Skeletal muscle tissue (tissue), 4 donors: Measurements from ENCODE around the gene CPXM1. TPM values are rescaled to one million over a fixed set of nuclear protein-coding genes. Genes with fewer than 3 reads are reported as not detected.

Experiments
- H3K27ac ChIP-seq: one replicate; pipeline ENCODE4 v1.7.0; 2013; ENCODE audit warnings: mild to moderate bottlenecking, low read depth, low read length, inconsistent platforms
- H3K27me3 ChIP-seq, 3 donors: one replicate each; pipeline ENCODE4 v1.7.0; 2013; ENCODE audit warnings: low read length in 3 of 3; ENCODE audit not compliant: control insufficient read depth in 3 of 3, insufficient read depth in 3 of 3
- H3K36me3 ChIP-seq, 3 donors: one replicate each; pipeline ENCODE4 v1.7.0; 2013; ENCODE audit warnings: low read length in 3 of 3; ENCODE audit not compliant: control insufficient read depth in 3 of 3, insufficient read depth in 3 of 3
- H3K4me1 ChIP-seq, 3 donors: one replicate each; pipeline ENCODE4 v1.7.0; 2013; ENCODE audit warnings: low read length in 3 of 3, mild to moderate bottlenecking in 3 of 3; ENCODE audit not compliant: control insufficient read depth in 3 of 3, insufficient read depth in 3 of 3
- H3K4me3 ChIP-seq, 3 donors: one replicate each; pipeline ENCODE4 v1.7.0; 2013; ENCODE audit warnings: low read length in 3 of 3
- H3K9ac ChIP-seq, 3 donors: one replicate each; pipeline ENCODE4 v1.7.0; 2013; ENCODE audit warnings: low read length in 3 of 3, mild to moderate bottlenecking in 3 of 3, moderate library complexity in 2 of 3, low read depth in 1 of 3
- H3K9me3 ChIP-seq, 3 donors: one replicate each; pipeline ENCODE4 v1.7.0; 2013; ENCODE audit warnings: low read length in 3 of 3; ENCODE audit not compliant: control insufficient read depth in 3 of 3
- total RNA-seq: library from RNA; depleted of rRNA; stranded (reverse); fragments of >200 nt; gene quantifications from one replicate; pipeline ENCODE4 v1.2.3, GENCODE V29; 2014
- donor health status: Osteomylitis.

Gene CPXM1
- total RNA-seq, 1 donor from 2014 or later, result 26.1 TPM

DNA sequence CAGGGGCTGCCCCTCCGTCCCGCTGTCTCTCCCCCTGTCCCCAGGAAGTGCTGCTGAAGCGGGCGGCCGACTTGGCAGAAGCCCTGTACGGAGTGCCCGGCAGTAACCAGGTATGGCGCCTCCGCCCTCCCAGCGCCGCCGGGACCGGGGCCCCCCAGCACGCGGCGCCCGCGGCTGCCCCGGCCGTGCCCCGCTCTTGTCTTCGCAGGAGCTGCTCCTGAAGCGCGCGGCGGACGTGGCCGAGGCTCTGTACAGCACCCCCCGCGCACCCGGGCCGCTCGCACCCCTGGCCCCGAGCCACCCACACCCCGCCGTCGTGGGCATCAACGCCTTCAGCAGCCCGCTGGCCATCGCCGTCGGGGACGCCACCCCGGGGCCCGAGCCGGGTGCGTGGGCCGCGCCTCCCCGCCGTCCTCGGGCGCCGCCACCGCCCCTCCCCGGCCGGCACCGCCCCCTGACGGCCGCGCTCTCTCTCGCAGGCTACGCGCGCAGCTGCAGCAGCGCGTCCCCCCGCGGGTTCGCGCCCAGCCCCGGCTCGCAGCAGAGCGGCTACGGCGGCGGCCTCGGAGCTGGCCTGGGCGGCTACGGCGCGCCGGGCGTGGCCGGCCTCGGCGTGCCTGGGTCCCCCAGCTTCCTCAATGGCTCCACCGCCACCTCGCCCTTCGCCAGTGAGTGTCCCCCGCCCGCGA lies 48.4 kb downstream of the CPXM1 start:
- H3K27me3 ChIP-seq, result peaks cover 73 to 78% (median 76%) of the 10 kb centered on the region in 3 donors
- no peak overlapping the region for H3K27ac ChIP-seq
- peaks cover 15 to 18% (median 16%) of the 10 kb centered on the region in 3 donors for H3K4me1 ChIP-seq
- H3K36me3 ChIP-seq, result no peaks in the 10 kb centered on the region
- peak overlapping the region in 2 of 3 donors; percentile 5 to 41 for H3K4me3 ChIP-seq
- no peaks in the 10 kb centered on the region for H3K9me3 ChIP-seq
- H3K9ac ChIP-seq, result no peak overlapping the region

DNA sequence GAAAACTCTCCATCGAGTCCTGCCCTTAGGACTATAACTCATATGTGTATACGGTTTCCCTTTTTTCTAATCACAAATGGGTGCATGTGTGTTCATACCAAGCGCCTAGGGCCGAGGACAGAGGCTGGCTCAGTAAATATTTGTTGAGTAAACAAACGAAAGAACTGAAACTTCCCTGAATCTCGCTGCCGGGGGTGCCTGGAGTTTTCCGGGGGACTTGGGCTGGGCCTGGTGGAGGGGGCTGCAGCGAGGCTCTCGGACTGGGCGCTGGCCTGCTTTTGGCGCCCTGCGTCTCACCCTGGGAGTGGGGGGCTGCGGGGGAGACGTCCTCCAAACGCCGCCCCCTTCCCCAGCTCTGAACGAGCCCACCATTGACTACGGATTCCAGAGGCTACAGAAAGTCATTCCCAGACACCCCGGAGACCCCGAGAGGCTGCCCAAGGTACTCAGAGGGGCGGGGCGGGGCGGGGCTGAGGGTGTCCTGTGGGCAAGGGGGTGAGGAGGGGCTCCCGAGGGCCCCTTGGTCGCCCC lies 49.0 kb downstream of the CPXM1 start:
- Histone ChIP-seq H3K36me3 (no peaks in the 10 kb centered on the region), H3K4me3 (peak overlapping the region; percentile 5 to 35 (median 14)), H3K9ac (peak overlapping the region in 1 of 3 donors; percentile 33), H3K9me3 (no peaks in the 10 kb centered on the region), H3K27me3 (peaks cover 67 to 72% (median 70%) of the 10 kb centered on the region in 3 donors), H3K27ac (no peak overlapping the region), H3K4me1 (peaks cover 15 to 18% (median 16%) of the 10 kb centered on the region in 3 donors)

DNA sequence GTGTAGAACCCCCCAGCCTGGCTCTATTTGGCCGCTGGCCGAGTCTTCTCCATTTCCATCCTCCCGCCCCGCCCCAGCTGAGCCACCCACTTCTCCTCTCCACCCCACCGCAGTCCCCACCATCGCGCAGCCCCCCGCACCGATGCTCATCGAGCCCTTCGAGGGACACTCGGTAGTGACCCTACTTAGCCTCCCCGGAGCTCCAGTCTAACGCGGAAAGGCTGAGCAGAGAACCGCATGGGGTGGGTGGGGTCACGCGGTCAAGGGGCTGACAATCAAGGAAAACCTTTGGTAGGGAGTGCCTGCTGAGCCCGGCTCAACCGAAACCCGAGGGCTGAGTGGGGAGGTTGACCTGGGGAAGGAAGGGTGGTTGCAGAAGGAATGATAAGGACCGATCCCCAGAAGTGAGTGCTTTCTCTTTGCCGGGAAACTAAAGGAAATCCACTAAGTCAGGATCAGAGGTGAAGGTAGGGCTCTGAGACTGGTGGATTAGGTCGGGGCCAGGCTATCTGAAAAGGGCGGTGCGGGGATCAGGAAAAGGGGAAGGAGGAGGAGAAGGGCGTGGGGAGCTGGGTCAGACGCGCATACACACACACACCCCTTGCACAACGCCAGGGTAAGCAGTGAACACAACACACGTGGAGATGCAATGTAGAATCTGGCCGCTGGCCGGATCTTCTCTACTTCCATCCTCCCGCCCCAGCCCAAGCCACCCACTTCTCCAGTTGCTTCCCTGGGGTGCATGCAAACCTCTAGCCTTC lies 49.8 kb downstream of the CPXM1 start:
- H3K36me3 ChIP-seq, result no peaks in the 10 kb centered on the region
- no peak overlapping the region for H3K9ac ChIP-seq
- peak overlapping the region; percentile 14 to 49 (median 14) for H3K4me3 ChIP-seq
- H3K9me3 ChIP-seq, result no peaks in the 10 kb centered on the region
- peaks cover 63 to 65% (median 63%) of the 10 kb centered on the region in 3 donors for H3K27me3 ChIP-seq
- H3K4me1 ChIP-seq, result peaks cover 15 to 18% (median 16%) of the 10 kb centered on the region in 3 donors
- no peak overlapping the region for H3K27ac ChIP-seq

DNA sequence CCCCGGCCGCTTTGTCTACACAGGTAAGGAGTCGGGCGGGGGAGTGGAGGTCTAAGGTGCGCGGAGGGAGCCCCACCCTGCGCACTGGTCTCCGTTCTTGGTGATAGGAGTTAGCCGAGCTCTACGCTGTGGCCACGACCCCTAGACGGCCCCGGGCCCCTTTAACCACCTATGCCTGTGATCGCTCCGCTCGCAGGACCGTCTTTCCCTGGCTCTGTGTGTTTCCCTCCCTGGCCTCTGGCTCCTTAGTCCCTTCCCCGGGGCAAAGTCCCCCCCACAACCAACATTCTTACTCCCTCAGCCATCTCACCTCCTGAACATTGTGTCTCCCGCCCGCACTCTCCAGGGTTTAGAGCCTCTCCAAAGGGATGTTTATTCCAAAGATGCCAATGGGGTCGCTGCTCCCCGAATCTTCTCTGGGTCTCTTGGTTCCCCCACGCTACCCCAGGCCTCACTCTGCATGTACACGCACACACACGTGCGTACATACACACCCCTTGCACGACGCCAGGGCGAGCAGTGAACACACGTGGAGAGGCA lies 50.4 kb downstream of the CPXM1 start:
- no peaks in the 10 kb centered on the region for H3K36me3 ChIP-seq
- peaks cover 15 to 18% (median 16%) of the 10 kb centered on the region in 3 donors for H3K4me1 ChIP-seq
- H3K9ac ChIP-seq, result no peak overlapping the region
- peaks cover 61 to 64% (median 64%) of the 10 kb centered on the region in 3 donors for H3K27me3 ChIP-seq
- no peak overlapping the region for H3K27ac ChIP-seq
- no peak overlapping the region for H3K4me3 ChIP-seq
- no peaks in the 10 kb centered on the region for H3K9me3 ChIP-seq

DNA sequence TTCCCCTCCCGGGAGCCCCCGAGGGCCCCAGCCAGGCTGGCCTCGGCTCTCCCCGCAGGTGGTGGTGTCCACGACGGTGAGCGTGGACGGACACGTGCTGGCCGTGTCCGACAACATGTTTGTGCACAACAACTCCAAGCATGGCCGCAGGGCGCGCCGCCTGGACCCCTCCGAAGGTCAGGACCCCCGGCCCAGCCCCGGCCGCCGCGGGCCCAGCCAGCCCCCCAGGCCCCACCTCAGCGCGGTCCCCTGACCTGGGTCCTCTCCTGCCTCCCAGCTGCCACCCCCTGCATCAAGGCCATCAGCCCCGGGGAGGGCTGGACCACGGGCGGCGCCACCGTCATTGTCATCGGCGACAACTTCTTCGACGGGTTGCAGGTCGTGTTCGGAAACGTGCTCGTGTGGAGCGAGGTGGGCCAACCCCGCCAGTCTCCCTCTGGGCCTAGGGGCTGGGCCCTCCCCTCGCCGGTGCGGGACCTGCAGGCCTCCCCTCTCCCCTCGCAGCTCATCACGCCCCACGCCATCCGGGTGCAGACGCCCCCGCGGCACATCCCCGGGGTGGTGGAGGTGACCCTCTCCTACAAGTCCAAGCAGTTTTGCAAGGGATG lies 51.0 kb downstream of the CPXM1 start:
- H3K27me3 ChIP-seq, result peaks cover 55 to 58% (median 58%) of the 10 kb centered on the region in 3 donors
- H3K4me3 ChIP-seq, result no peak overlapping the region
- no peaks in the 10 kb centered on the region for H3K36me3 ChIP-seq
- no peaks in the 10 kb centered on the region for H3K9me3 ChIP-seq
- no peak overlapping the region for H3K27ac ChIP-seq
- H3K4me1 ChIP-seq, result peaks cover 15 to 18% (median 16%) of the 10 kb centered on the region in 3 donors
- H3K9ac ChIP-seq, result no peak overlapping the region

DNA sequence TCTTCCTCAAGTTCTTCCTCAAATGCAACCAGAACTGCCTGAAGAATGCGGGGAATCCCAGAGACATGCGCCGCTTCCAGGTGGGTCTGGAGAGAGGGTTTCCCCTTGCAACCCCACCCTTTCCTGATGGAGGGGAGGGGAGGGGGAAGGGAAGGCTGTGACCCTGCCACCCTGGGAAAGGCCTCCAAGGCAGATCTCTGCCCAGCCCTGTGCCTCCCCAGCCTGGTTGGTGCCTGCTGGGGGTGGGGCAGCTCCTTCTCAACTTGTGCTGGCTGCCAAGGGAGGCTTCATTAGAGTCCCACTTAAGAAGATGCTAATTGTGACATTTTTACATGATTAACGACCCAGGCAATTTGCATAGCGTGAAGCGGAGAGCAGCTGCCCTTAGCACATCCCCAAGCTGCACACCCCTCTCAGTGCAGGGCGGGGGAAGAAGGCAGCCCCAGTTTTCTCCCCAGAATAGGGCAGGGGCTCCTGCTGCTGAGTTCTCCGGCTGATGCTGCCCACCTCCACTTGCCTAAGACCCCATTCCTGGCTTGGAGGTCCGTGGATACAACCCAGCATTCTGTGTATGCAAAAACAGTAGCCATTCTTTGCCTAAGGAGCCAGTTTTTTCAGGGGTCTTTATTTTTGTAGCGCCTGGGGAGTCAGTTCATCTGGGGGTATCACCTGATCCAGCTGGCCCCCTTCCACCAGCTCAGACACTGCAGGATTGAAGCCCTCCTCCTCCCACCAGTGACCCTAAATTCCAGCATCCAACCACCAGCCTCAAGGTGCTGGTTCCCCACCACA lies 51.7 kb downstream of the CPXM1 start:
- peaks cover 49 to 51% (median 51%) of the 10 kb centered on the region in 3 donors for H3K27me3 ChIP-seq
- peaks cover 15 to 18% (median 16%) of the 10 kb centered on the region in 3 donors for H3K4me1 ChIP-seq
- H3K9ac ChIP-seq, result no peak overlapping the region
- no peak overlapping the region for H3K4me3 ChIP-seq
- no peaks in the 10 kb centered on the region for H3K36me3 ChIP-seq
- no peak overlapping the region for H3K27ac ChIP-seq
- no peaks in the 10 kb centered on the region for H3K9me3 ChIP-seq

DNA sequence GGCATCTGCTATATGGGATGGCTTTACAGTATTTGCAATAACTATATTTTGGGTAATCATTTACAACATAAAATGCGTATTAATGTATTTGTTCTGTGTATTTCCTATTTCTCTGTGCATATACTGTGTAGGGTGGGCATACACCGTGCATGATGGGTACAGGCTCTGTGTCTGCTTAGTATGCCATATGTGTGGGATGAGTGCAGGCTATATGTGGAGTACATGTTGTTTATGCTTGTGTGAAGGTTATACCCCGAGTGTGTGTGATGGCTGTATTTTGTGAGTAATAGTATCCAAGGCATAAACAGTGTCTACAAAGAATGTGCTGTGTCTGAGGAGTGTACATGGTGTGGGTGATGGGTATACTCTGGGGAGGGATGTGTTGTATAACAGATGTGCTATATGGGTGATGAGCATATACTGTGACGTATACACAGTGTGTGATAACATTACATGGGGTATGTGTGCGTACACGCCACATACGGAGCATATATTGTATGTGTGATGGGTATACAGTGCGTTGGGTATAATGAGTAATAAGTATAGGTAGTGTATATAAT lies 52.7 kb downstream of the CPXM1 start:
- Histone ChIP-seq H3K36me3 (no peaks in the 10 kb centered on the region), H3K9ac (no peak overlapping the region), H3K9me3 (no peaks in the 10 kb centered on the region), H3K27me3 (peaks cover 46 to 48% (median 46%) of the 10 kb centered on the region in 3 donors), H3K4me3 (no peak overlapping the region), H3K4me1 (peaks cover 7 to 11% (median 9%) of the 10 kb centered on the region in 3 donors), H3K27ac (no peak overlapping the region)

DNA sequence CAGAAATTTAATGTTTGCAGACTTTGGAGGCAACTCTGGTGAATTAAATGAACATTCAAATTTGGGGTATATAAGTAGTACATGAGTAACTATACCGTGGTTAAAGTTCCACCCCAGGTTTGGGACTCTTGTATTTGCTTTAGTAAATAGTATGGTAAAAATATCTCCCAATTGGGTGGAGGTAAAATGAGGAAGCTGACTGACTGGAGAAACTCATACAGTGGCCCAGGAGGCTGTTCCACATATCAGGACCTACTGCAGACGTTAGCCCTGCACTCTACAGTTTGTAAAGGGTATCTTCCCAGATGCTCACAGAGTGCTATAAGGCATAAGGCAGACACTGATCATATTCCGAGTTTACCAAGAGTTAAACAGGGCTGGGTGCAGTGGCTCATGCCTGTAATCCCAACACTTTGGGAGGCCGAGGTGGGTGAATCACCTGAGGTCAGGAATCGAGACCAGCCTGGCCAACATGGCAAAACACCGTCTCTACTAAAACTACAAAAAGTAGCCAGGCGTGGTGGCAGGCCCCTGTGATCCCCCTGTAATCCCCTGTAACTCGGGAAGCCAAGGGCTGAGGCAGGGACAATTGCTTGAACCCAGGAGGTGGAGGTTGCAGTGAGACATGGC lies 53.7 kb downstream of the CPXM1 start:
- Histone ChIP-seq H3K4me3 (no peak overlapping the region), H3K9ac (no peak overlapping the region), H3K27ac (no peak overlapping the region), H3K4me1 (peaks cover 4 to 6% (median 4%) of the 10 kb centered on the region in 3 donors), H3K36me3 (no peaks in the 10 kb centered on the region), H3K27me3 (peaks cover 43 to 51% (median 51%) of the 10 kb centered on the region in 3 donors), H3K9me3 (no peaks in the 10 kb centered on the region)
